IPS DF 6.9 (cell line): ENCODE measurements around the gene ATRN.

Source experiments
- DNase-seq: peaks from one replicate; pipeline ENCODE4 v3.0.0-alpha.2; 2013; ENCODE audit warnings: low read depth, low spot score
- H3K27ac ChIP-seq: one replicate; pipeline ENCODE4 v1.5.1; 2013; ENCODE audit warnings: low read length, control low read depth
- H3K27me3 ChIP-seq: 2 replicates; pipeline ENCODE4 v1.6.1; 2013; ENCODE audit warnings: mild to moderate bottlenecking, low read length; ENCODE audit not compliant: control insufficient read depth, insufficient read depth
- H3K36me3 ChIP-seq: 2 replicates; pipeline ENCODE4 v1.6.1; 2013; ENCODE audit warnings: low read length; ENCODE audit not compliant: control insufficient read depth, insufficient read depth
- H3K4me1 ChIP-seq: 2 replicates; pipeline ENCODE4 v1.6.1; 2013; ENCODE audit warnings: low read length; ENCODE audit not compliant: control insufficient read depth, insufficient read depth
- H3K4me3 ChIP-seq: 2 replicates; pipeline ENCODE4 v1.5.1; 2013; ENCODE audit warnings: mild to moderate bottlenecking, low read length
- H3K9me3 ChIP-seq: 2 replicates; pipeline ENCODE4 v1.6.1; 2013; ENCODE audit warnings: low read length, inconsistent platforms; ENCODE audit not compliant: control insufficient read depth, insufficient read depth
- WGBS: extraction: QIAGEN DNeasy Blood & Tissue Kit; methylation state at CpG from one replicate; pipeline ENCODE4 v1.1.7; 2013; ENCODE audit warnings: mixed read lengths, missing lambda C conversion rate; ENCODE audit not compliant: insufficient read length, insufficient coverage; 5-methylcytosine and 5-hydroxymethylcytosine counted together

ATRN gene

GRCh38 chr20:3653921-3654320, 183.1 kb downstream of the ATRN start:
- H3K9me3 ChIP-seq = no peaks in the 10 kb centered on the region
- H3K4me3 ChIP-seq = no peak overlapping the region
- no peaks in the 10 kb centered on the region for H3K4me1 ChIP-seq
- no peak overlapping the region for H3K27ac ChIP-seq
- no peak for DNase-seq
- no peaks in the 10 kb centered on the region for H3K36me3 ChIP-seq
- whole genome bisulfite sequencing = no CpG with 5 or more reads among the region's 2 CpGs
- no peaks in the 10 kb centered on the region for H3K27me3 ChIP-seq

DNA sequence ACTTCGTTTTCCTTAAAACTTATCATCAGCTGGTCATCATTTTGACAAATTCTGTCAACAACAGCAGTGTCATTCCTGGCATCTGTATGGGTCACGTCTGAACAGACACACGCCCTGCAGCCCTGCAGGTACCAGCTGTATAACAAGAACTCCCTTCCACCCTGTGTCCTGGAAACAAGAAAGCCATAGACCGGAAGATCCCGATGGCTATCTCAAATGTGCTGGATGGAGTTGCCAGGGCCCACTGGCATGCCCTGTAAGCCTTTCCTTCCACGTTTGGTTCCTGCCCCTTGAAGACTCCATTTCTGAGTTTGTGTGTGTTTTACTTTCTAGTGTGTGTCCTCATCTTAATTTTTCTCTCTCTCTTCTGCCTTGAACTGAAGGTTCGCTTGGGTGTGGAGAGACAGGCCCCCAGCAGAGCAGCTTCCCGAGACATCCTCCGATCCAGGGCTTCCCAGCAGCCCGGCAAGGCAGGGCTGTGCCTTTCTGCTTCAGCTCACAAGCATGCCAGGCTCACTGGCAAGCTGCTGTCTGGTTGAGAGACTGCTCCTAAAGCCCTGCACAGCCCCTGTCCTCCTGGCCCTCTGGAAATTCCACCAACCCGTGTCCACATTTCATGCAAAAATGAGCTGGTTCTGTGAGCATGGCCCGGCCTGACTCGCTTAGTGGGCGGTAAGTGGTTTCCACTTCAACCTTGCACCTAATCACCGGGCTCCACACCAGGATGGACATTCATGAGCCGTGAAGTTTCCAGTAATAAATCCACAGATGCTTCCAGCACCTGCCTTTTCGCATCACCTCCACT, 183.7 kb downstream of the ATRN start:
- no CpG with 5 or more reads among the region's 17 CpGs for WGBS
- Histone ChIP-seq H3K4me3 (no peak overlapping the region), H3K27ac (no peak overlapping the region), H3K4me1 (no peaks in the 10 kb centered on the region), H3K27me3 (no peaks in the 10 kb centered on the region), H3K36me3 (no peaks in the 10 kb centered on the region), H3K9me3 (no peaks in the 10 kb centered on the region)
- no peak for DNase-seq

- no CpG with 5 or more reads among the region's 4 CpGs for WGBS
- H3K36me3 ChIP-seq = no peaks in the 10 kb centered on the region
- H3K4me3 ChIP-seq = no peak overlapping the region
- H3K9me3 ChIP-seq = no peaks in the 10 kb centered on the region
- no peak overlapping the region for H3K27ac ChIP-seq
- peaks cover 3% of the 10 kb centered on the region for H3K27me3 ChIP-seq
- DNase-seq = no peak
- H3K4me1 ChIP-seq = peaks cover 3% of the 10 kb centered on the region
Measured at GRCh38 chr20:3655131-3655405, 184.2 kb downstream of the ATRN start.

DNA sequence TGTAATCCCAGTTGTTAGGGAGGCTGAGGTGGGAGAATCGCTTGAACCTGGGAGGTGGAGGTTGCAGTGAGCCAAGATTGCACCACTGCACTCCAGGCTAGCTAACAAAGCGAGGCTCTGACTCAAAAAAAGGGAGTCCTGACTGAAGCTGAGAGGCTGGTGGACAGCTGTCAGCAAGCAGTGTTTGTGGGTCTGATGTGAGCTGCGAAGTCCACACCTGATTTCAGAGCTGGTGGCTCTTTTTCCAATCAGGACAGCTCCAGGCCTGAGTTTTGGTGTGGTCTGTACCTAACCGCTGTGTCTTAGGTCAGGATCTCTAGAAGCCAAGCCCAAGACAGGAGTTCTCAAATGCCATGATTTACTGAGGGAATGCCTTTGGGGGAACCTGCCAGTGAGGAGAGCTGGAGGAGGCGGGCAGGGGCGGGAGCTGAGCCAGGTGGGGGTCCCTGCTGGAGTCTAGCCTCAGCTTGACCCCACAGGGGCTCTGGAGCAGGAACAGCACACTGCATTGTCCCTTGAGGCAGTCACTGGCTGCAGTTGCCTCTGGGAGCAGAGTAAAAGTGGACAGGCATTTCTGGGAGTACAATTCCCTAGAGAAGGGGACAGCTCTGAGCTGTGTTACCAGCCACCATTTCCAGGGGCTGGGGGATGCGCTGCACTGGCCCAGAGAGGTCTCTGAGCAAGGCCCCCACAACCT, 187.3 kb downstream of the ATRN start:
- Histone ChIP-seq H3K36me3 (no peaks in the 10 kb centered on the region), H3K4me3 (no peak overlapping the region), H3K27me3 (peaks cover 27% of the 10 kb centered on the region), H3K4me1 (peaks cover 4% of the 10 kb centered on the region), H3K27ac (no peak overlapping the region), H3K9me3 (no peaks in the 10 kb centered on the region)
- DNase-seq = no peak
- WGBS = no CpG with 5 or more reads among the region's 7 CpGs

- peaks cover 4% of the 10 kb centered on the region for H3K4me1 ChIP-seq
- no peaks in the 10 kb centered on the region for H3K36me3 ChIP-seq
- peaks cover 27% of the 10 kb centered on the region for H3K27me3 ChIP-seq
- no peak for DNase-seq
- no peak overlapping the region for H3K27ac ChIP-seq
- no peak overlapping the region for H3K4me3 ChIP-seq
- H3K9me3 ChIP-seq = no peaks in the 10 kb centered on the region
- WGBS = no CpG with 5 or more reads among the region's 8 CpGs
Measured at GRCh38 chr20:3658716-3659491, 188.1 kb downstream of the ATRN start.

DNA sequence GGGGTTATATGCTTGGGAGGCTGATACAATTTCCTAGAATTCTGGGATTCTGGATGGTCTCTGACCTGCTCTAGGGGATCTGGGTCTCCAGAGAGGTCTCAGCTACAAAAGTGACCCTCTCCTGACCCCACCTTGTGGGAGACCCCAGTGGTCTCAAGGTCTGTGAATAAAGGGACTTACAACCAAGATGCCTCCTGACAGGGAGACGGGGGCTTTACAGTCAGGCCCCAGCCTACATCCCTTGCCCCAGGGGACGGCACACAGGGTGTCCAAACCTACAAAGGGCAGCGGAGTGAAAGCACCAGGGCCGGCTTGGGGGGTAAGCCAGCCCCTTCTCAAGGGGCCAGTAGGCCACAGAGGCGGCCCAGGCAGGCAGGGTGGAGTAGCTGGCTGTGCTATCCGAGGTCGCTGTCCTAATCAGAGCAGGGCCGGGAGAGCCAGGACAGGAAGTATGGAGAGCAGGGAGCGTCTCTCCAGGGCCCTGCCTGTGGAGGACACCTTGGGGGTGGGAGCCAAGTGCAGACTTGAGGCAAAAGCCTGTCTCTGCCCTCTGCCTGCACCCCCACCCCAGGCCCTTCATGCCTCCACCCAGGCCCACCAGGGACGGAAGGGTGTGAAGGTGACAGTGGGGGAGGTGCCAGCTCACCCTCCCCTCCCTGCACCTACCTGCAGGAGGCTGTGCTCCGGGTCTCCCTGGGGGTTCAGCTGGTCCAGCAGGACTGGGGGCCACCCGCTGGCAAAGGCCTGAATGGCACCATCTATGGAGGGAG, 188.9 kb downstream of the ATRN start:
- H3K36me3 ChIP-seq = no peaks in the 10 kb centered on the region
- no CpG with 5 or more reads among the region's 12 CpGs for WGBS
- peaks cover 4% of the 10 kb centered on the region for H3K4me1 ChIP-seq
- DNase-seq = no peak
- no peak overlapping the region for H3K4me3 ChIP-seq
- H3K27me3 ChIP-seq = peaks cover 27% of the 10 kb centered on the region
- no peaks in the 10 kb centered on the region for H3K9me3 ChIP-seq
- H3K27ac ChIP-seq = no peak overlapping the region

GRCh38 chr20:3660262-3661059, 189.6 kb downstream of the ATRN start:
- DNase-seq = no peak
- no CpG with 5 or more reads among the region's 75 CpGs for WGBS
- H3K9me3 ChIP-seq = no peaks in the 10 kb centered on the region
- H3K36me3 ChIP-seq = no peaks in the 10 kb centered on the region
- no peak overlapping the region for H3K27ac ChIP-seq
- peaks cover 4% of the 10 kb centered on the region for H3K4me1 ChIP-seq
- H3K4me3 ChIP-seq = peak overlapping the region; percentile 33; the same call in 1 of the 2 replicates
- peaks cover 27% of the 10 kb centered on the region for H3K27me3 ChIP-seq

DNA sequence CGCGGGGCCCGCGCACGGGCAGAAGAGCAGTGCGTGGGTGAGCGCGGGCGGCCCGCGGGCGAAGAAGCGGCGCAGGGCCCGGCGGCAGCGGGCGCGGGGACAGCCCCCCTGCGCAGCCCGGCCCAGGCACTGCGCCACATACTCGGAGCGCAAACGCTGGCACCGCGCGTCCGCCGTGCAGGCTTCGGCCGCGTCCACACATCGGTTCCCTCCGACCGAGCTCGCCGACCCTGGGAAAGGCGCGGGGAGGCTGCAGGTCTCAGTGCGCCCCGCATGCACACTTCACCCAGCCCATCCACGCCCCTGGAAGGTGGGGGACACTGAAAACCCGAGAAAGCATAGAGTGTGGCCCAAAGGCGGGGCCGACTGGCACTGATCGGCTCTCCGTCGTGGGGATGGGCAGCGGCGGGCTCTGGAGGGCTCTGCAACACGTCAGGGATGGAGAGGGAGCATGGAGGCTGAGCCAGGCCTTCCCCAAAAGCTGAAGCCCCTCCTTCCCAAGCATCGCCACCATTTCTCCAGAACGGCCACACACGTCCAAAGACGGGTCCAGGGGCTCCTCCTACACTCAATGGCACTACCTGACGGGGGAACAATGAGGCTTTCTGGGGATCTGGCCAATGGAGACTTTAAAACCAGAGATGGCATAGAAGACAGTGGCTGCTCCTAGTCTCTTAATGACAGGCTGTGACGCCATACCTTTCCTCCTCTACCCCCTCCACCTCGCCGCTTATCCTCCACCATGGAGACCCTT, 190.4 kb downstream of the ATRN start:
- no peak overlapping the region for H3K27ac ChIP-seq
- peaks cover 27% of the 10 kb centered on the region for H3K27me3 ChIP-seq
- H3K9me3 ChIP-seq = no peaks in the 10 kb centered on the region
- no peak for DNase-seq
- H3K4me3 ChIP-seq = peak overlapping the region; percentile 33; the same call in 1 of the 2 replicates
- H3K4me1 ChIP-seq = peaks cover 4% of the 10 kb centered on the region
- no CpG with 5 or more reads among the region's 60 CpGs for WGBS
- no peaks in the 10 kb centered on the region for H3K36me3 ChIP-seq
